GM23248 (cell line): ENCODE data around the gene PAPOLB. TPM values are rescaled to one million over a fixed set of nuclear protein-coding genes. Genes with fewer than 3 reads are reported as not detected.
"Not testable (repeated sequence)": the region's sequence is repeated elsewhere in the genome, so short reads cannot be mapped to it uniquely, and the experiment has no call there.

Experiments used
- DNase-seq: peaks from one replicate; pipeline ENCODE4 v3.0.0-alpha.2; 2015
- H2AFZ ChIP-seq: fragments of 200-600 bp; sonication (generic); 2 replicates; pipeline ENCODE4 v1.6.1; 2016; ENCODE audit warnings: antibody characterized with exemption
- H3F3A ChIP-seq: fragments of 200-600 bp; sonication (generic); 2 replicates; pipeline ENCODE4 v1.6.1; 2016; ENCODE audit warnings: mild to moderate bottlenecking, antibody characterized with exemption, mixed run types; ENCODE audit not compliant: insufficient read depth
- H3K27ac ChIP-seq: fragments of 200-600 bp; sonication (generic); 2 replicates; pipeline ENCODE4 v1.5.1; 2016; ENCODE audit warnings: mild to moderate bottlenecking
- H3K27me3 ChIP-seq: fragments of 200-600 bp; sonication (generic); replicated peaks from 2 replicates; pipeline ENCODE4 v1.6.1; 2016; ENCODE audit warnings: mild to moderate bottlenecking; ENCODE audit not compliant: insufficient read depth
- H3K36me3 ChIP-seq: fragments of 200-600 bp; sonication (generic); 2 replicates; pipeline ENCODE4 v1.6.1; 2016; ENCODE audit warnings: low read depth, mild to moderate bottlenecking
- H3K4me1 ChIP-seq: fragments of 200-600 bp; sonication (generic); 2 replicates; pipeline ENCODE4 v1.6.1; 2016; ENCODE audit warnings: mild to moderate bottlenecking; ENCODE audit not compliant: insufficient read depth
- H3K4me2 ChIP-seq: fragments of 200-600 bp; sonication (generic); one replicate; pipeline ENCODE4 v1.6.1; 2016; ENCODE audit warnings: mild to moderate bottlenecking; ENCODE audit not compliant: unreplicated experiment
- H3K4me3 ChIP-seq: fragments of 200-600 bp; sonication (generic); 2 replicates; pipeline ENCODE4 v1.5.1; 2016; ENCODE audit warnings: mild to moderate bottlenecking
- H3K79me2 ChIP-seq: fragments of 200-600 bp; sonication (generic); 2 replicates; pipeline ENCODE4 v1.6.1; 2016; ENCODE audit warnings: mild to moderate bottlenecking; ENCODE audit not compliant: insufficient read depth
- H3K9ac ChIP-seq: fragments of 200-600 bp; sonication (generic); 2 replicates; pipeline ENCODE4 v1.6.1; 2016; ENCODE audit warnings: mild to moderate bottlenecking
- H3K9me2 ChIP-seq: fragments of 200-600 bp; sonication (generic); 2 replicates; pipeline ENCODE4 v1.6.1; 2016; ENCODE audit warnings: mixed run types, mild to moderate bottlenecking, moderate library complexity; ENCODE audit not compliant: insufficient read depth
- H3K9me3 ChIP-seq: fragments of 200-600 bp; sonication (generic); one replicate; pipeline ENCODE4 v1.6.1; 2017; ENCODE audit warnings: low read depth
- H4K20me1 ChIP-seq: fragments of 200-600 bp; sonication (generic); 2 replicates; pipeline ENCODE4 v1.6.0; 2016; ENCODE audit not compliant: insufficient read depth
- EZH2 ChIP-seq: fragments of 200-600 bp; sonication (generic); IDR thresholded peaks from 2 replicates; pipeline ENCODE4 v1.6.1; 2018; ENCODE audit warnings: antibody characterized with exemption, mild to moderate bottlenecking; ENCODE audit not compliant: insufficient read depth, poor library complexity, severe bottlenecking
- EZH2phosphoT487 ChIP-seq: fragments of 200-600 bp; sonication (generic); IDR thresholded peaks from 2 replicates; pipeline ENCODE4 v1.6.1; 2018; ENCODE audit warnings: antibody characterized with exemption, moderate library complexity, mild to moderate bottlenecking, low read depth; ENCODE audit not compliant: insufficient read depth
- WGBS, 2 experiments: methylation state at CpG; one replicate each; pipeline ENCODE4 v1.1.6; 2015 to 2017; ENCODE audit warnings: low lambda C conversion rate in 2 of 2, low coverage in 1 of 2; ENCODE audit errors: missing lambda C conversion rate in 2 of 2; 5-methylcytosine and 5-hydroxymethylcytosine counted together
- in situ Hi-C: fragments of 300-500 bp; cut with MboI; formaldehyde crosslinking; loops from 2 replicates; pipeline ENCODE4 v1.15.0; 2020
- polyA plus RNA-seq: library from polyadenylated mRNA; unstranded; fragments of >200 nt; fragmentation: Nextera tagmentation; extraction: Ambion mirVana; gene quantifications from 2 replicates; pipeline ENCODE4 v1.2.1, GENCODE V29; 2016
- total RNA-seq: library from RNA; depleted of rRNA; stranded (reverse); fragments of >200 nt; shearing (Covaris generic); gene quantifications from 2 replicates; pipeline ENCODE4 v1.2.3, GENCODE V29; 2014

The PAPOLB gene
- total and polyA plus RNA-seq, 2 experiments from 2014 or later = 0.11 TPM; not detected in 1

GRCh38 chr7:4895766-4896165 is 33.9 kb upstream of the PAPOLB start:
- H3K9me3 ChIP-seq = no peaks in the 10 kb centered on the region
- H3K27ac ChIP-seq = no peak overlapping the region
- 72 to 75% methylated on average over 10 to 11 of the region's 11 CpGs for WGBS, 2 experiments
- H3K4me2 ChIP-seq = no peak overlapping the region
- no peak overlapping the region for H3K4me3 ChIP-seq
- no peaks in the 10 kb centered on the region for H4K20me1 ChIP-seq
- H3K9ac ChIP-seq = no peak overlapping the region
- no peaks in the 10 kb centered on the region for H3K79me2 ChIP-seq
- no peak overlapping the region for H2AFZ ChIP-seq
- no peaks in the 10 kb centered on the region for H3K4me1 ChIP-seq
- no peaks in the 10 kb centered on the region for H3K9me2 ChIP-seq
- no peak for TF ChIP-seq EZH2
- TF ChIP-seq EZH2phosphoT487 = no peak
- no peaks in the 10 kb centered on the region for H3K27me3 ChIP-seq
- no peak for DNase-seq
- no peaks in the 10 kb centered on the region for H3K36me3 ChIP-seq
- in situ Hi-C loops = no loop called here
- no peaks in the 10 kb centered on the region for H3F3A ChIP-seq

DNA sequence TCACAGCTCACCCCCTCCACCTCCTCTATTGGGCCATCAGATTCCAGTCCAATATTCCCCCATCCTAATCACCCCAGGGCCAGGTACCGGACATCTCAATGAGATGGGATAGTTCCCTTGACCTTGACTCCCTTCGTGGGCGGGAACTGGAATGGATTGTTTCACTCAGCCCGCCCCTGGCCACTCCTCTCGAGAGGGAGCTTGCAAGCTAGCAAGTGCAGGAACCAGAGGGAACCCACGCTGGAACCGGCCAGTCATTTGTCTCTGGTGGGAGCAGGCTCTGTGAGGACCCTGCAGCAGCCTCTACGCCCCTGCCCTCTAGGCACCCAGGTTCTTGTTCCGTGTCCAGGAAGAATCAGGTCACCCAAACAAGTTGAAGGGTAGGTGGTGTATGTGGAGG is 32.7 kb upstream of the PAPOLB start:
- no peak for DNase-seq
- Histone ChIP-seq H3F3A (no peaks in the 10 kb centered on the region), H3K9me3 (no peaks in the 10 kb centered on the region), H3K27ac (no peak overlapping the region), H3K4me3 (no peak overlapping the region), H3K4me1 (no peaks in the 10 kb centered on the region), H3K9me2 (no peaks in the 10 kb centered on the region), H3K79me2 (no peaks in the 10 kb centered on the region), H3K27me3 (no peaks in the 10 kb centered on the region), H3K36me3 (no peaks in the 10 kb centered on the region), H2AFZ (no peak overlapping the region), H4K20me1 (no peaks in the 10 kb centered on the region), H3K9ac (no peak overlapping the region), H3K4me2 (no peak overlapping the region)
- 60 to 66% methylated on average over 9 of the region's 9 CpGs for WGBS, 2 experiments
- in situ Hi-C loops = no loop called here
- no peak for TF ChIP-seq EZH2phosphoT487
- no peak for TF ChIP-seq EZH2

- no peaks in the 10 kb centered on the region for H4K20me1 ChIP-seq
- WGBS, 2 experiments = 62 to 67% methylated on average over 8 of the region's 8 CpGs
- no peak overlapping the region for H3K4me3 ChIP-seq
- no peak overlapping the region for H2AFZ ChIP-seq
- no peaks in the 10 kb centered on the region for H3K36me3 ChIP-seq
- H3K79me2 ChIP-seq = no peaks in the 10 kb centered on the region
- TF ChIP-seq EZH2phosphoT487 (no peak), EZH2 (no peak)
- no peaks in the 10 kb centered on the region for H3F3A ChIP-seq
- no peaks in the 10 kb centered on the region for H3K27me3 ChIP-seq
- H3K4me1 ChIP-seq = no peaks in the 10 kb centered on the region
- no peak overlapping the region for H3K27ac ChIP-seq
- H3K9me3 ChIP-seq = no peaks in the 10 kb centered on the region
- no peaks in the 10 kb centered on the region for H3K9me2 ChIP-seq
- no peak overlapping the region for H3K4me2 ChIP-seq
- no peak overlapping the region for H3K9ac ChIP-seq
- no peak for DNase-seq
- in situ Hi-C loops = no loop called here
These were observed 32.2 kb upstream of the PAPOLB start for GRCh38 chr7:4893929-4894475.

- H3K4me2 ChIP-seq, H3K9ac ChIP-seq, H3K27ac ChIP-seq, H3K36me3 ChIP-seq, H4K20me1 ChIP-seq, H3K4me1 ChIP-seq, H3K79me2 ChIP-seq, H3K4me3 ChIP-seq, DNase-seq, H3K27me3 ChIP-seq, H3K9me3 ChIP-seq, H3F3A ChIP-seq, H2AFZ ChIP-seq, H3K9me2 ChIP-seq, in situ Hi-C loops: not testable (repeated sequence)
- WGBS, 2 experiments = 39 to 45% methylated on average over 4 of the region's 4 CpGs
These were observed 31.4 kb upstream of the PAPOLB start for GRCh38 chr7:4893188-4893587.

- DNase-seq, H3K4me1 ChIP-seq, in situ Hi-C loops, H2AFZ ChIP-seq, H3K79me2 ChIP-seq, H3K9me2 ChIP-seq, H3K36me3 ChIP-seq, H3K9ac ChIP-seq, H3K27ac ChIP-seq, H3K9me3 ChIP-seq, H3F3A ChIP-seq, H3K27me3 ChIP-seq, H3K4me3 ChIP-seq, H3K4me2 ChIP-seq, H4K20me1 ChIP-seq: not testable (repeated sequence)
- 47 to 54% methylated on average over 2 of the region's 2 CpGs for WGBS, 2 experiments
These were observed 29.7 kb upstream of the PAPOLB start for GRCh38 chr7:4891522-4891921.
